ENCODE data around the gene APOB. TPM values are rescaled to one million over a fixed set of nuclear protein-coding genes. Genes with fewer than 3 reads are reported as not detected.

APOB gene
- total and polyA plus RNA-seq, 2 of the 8 experiments (the other 6 are each of a cell fraction or from before 2014, with no cell fraction given) = 0.15 to 0.61 TPM

GRCh38 chr2:20984408-20984807 is 59.5 kb downstream of the APOB start:
- Histone ChIP-seq H4K91ac (replicated peaks; ENCODE audit: insufficient read length, low read length) (no peak overlapping the region), H3K4ac (replicated peaks; ENCODE audit: insufficient read length, low read depth, low read length) (no peak overlapping the region), H3K9me3 (ENCODE audit: insufficient read depth in 2 of 2, low read depth in 1 of 2, low read length in 1 of 2) (no peaks in the 10 kb centered on the region), H4K5ac (ENCODE audit: insufficient read length, low read depth, low read length) (no peak overlapping the region), H4K8ac (ENCODE audit: extremely low read depth, insufficient read depth, low read length) (no peak overlapping the region), H3K18ac (ENCODE audit: extremely low read depth, low read length) (no peak overlapping the region), H3K23me2 (ENCODE audit: low read depth, low read length) (no peaks in the 10 kb centered on the region; the same call in 1 of the 2 replicates), H2AK5ac (ENCODE audit: low read depth, low read length) (no peak overlapping the region), H3K27ac (ENCODE audit: low read depth, low read length) (no peak overlapping the region), H3K9ac (replicated peaks in 1 of 4; ENCODE audit: extremely low read depth in 1 of 4, low read depth in 3 of 4, low read length in 3 of 4) (no peak overlapping the region), H3K79me1 (ENCODE audit: low read depth, low read length) (no peaks in the 10 kb centered on the region), H3K4me2 (ENCODE audit: insufficient read depth in 1 of 2, low read depth in 2 of 2, low read length in 2 of 2) (no peak overlapping the region), H2BK12ac (ENCODE audit: low read depth, low read length) (no peak overlapping the region), H3K23ac (ENCODE audit: insufficient read length) (no peak overlapping the region), H4K20me1 (replicated peaks in 1 of 2; ENCODE audit: control insufficient read depth in 1 of 2, insufficient read depth in 2 of 2, low read length in 2 of 2) (no peaks in the 10 kb centered on the region), H3K4me1 (replicated peaks in 1 of 4; ENCODE audit: control insufficient read depth in 3 of 4, insufficient read depth in 4 of 4, low read length in 3 of 4) (peaks cover 0 to 7% (median 2%) of the 10 kb centered on the region in 4 experiments; a peak in 1 of 7 replicates), H2AFZ (ENCODE audit: low read length) (no peak overlapping the region), H2BK5ac (ENCODE audit: low read depth, low read length) (no peak overlapping the region), H3K27me3 (replicated peaks in 1 of 4; ENCODE audit: control insufficient read depth in 3 of 4, extremely low read depth in 1 of 4, insufficient read depth in 3 of 4, low read length in 3 of 4) (no peaks in the 10 kb centered on the region), H2BK20ac (ENCODE audit: low read length) (no peak overlapping the region), H3K4me3 (ENCODE audit: extremely low read depth in 1 of 4, insufficient read depth in 2 of 4, low read depth in 3 of 4, low read length in 4 of 4) (no peak overlapping the region), H2BK120ac (replicated peaks; ENCODE audit: low read depth, low read length) (no peak overlapping the region), H3K79me2 (ENCODE audit: control insufficient read depth in 1 of 2, insufficient read depth in 2 of 2, low read length in 2 of 2) (no peaks in the 10 kb centered on the region), H3K36me3 (ENCODE audit: control insufficient read depth in 2 of 4, insufficient read depth in 4 of 4, low read length in 3 of 4) (no peaks in the 10 kb centered on the region), H3K56ac (replicated peaks; ENCODE audit: insufficient read length, low read depth, low read length) (no peak overlapping the region), H2BK15ac (ENCODE audit: low read length) (no peak overlapping the region), H3K14ac (ENCODE audit: insufficient read length) (no peak overlapping the region)
- CTCF ChIA-PET (ENCODE audit: partially characterized antibody) = interaction anchor here (0.8 to 2.6 kb wide), 5 partner anchors 8 to 323 kb away, joined by 3 to 13 read pairs (median 4); no protein-coding TSS in a partner anchor
- POLR2A ChIA-PET (ENCODE audit: partially characterized antibody) = interaction anchor here (0.6 kb wide), 2 partner anchors 9 to 203 kb away, joined by 3 to 4 read pairs; no protein-coding TSS in a partner anchor
- DNase-seq (ENCODE audit: low read depth in 1 of 2, low spot score in 2 of 2) (no peak), FAIRE-seq (no peak)
- TF ChIP-seq POLR2A (IDR thresholded peaks at IDR 0.05; ENCODE audit: control extremely low read depth in 1 of 2, low read depth in 2 of 2, low read length in 2 of 2) (no peak), SIX5 (IDR thresholded peaks at IDR 0.05; ENCODE audit: low read depth, low read length) (no peak), ZNF274 (IDR thresholded peaks at IDR 0.05; ENCODE audit: borderline replicate concordance, extremely low read depth, low read length) (no peak)
- 89% methylated on average over 8 of the region's 8 CpGs; no CpG with 5 or more reads in 1 of the 2 experiments for WGBS, 2 experiments (ENCODE audit: extremely low coverage in 1 of 2, insufficient coverage in 1 of 2, insufficient read length in 1 of 2, insufficient replicate concordance in 2 of 2, low coverage in 1 of 2, low lambda C conversion rate in 2 of 2, missing lambda C conversion rate in 1 of 2)

Data from H1 (cell line).